GM21717 (cell line): ENCODE data around the gene H3-3A.

Experiments
- ATAC-seq: cut with Tn5 transposase; IDR thresholded peaks from one replicate; pipeline ENCODE4 v1.9.1; 2021; ENCODE audit warnings: mild to moderate bottlenecking, moderate library complexity; ENCODE audit not compliant: unreplicated experiment

The H3-3A gene

GRCh38 chr1:226062558-226063223, at the start of gene H3-3A:
TSS of gene H3-3A (plus strand) at chr1:226062716. CDS start at chr1:226064352, 1,636 bp downstream.
- ATAC-seq, result peak; percentile 76

GRCh38 chr1:226017070-226017469, 45.4 kb upstream of the H3-3A start:
- no peak for ATAC-seq

GRCh38 chr1:226019572-226019971, 42.9 kb upstream of the H3-3A start:
- no peak for ATAC-seq

- ATAC-seq, result no peak
Observed at GRCh38 chr1:226021401-226021800, 41.1 kb upstream of the H3-3A start.

- no peak for ATAC-seq
Observed at GRCh38 chr1:226021801-226022200, 40.7 kb upstream of the H3-3A start.

GRCh38 chr1:226023735-226024134, 38.8 kb upstream of the H3-3A start:
- ATAC-seq, result no peak

- no peak for ATAC-seq
Observed at GRCh38 chr1:226026833-226027232, 35.7 kb upstream of the H3-3A start.

- ATAC-seq, result no peak
Observed at GRCh38 chr1:226027538-226028217, 34.8 kb upstream of the H3-3A start.

GRCh38 chr1:226029093-226029496, 33.4 kb upstream of the H3-3A start:
- peak; percentile 80 for ATAC-seq

GRCh38 chr1:226029568-226030225, 32.8 kb upstream of the H3-3A start:
- ATAC-seq, result no peak

GRCh38 chr1:226033582-226033981, 28.9 kb upstream of the H3-3A start:
- no peak for ATAC-seq

GRCh38 chr1:226033991-226034390, 28.5 kb upstream of the H3-3A start:
- no peak for ATAC-seq

- no peak for ATAC-seq
Observed at GRCh38 chr1:226034482-226034881, 28.0 kb upstream of the H3-3A start.

- no peak for ATAC-seq
Observed at GRCh38 chr1:226035915-226036314, 26.6 kb upstream of the H3-3A start.

- no peak for ATAC-seq
Observed at GRCh38 chr1:226038661-226039060, 23.9 kb upstream of the H3-3A start.

GRCh38 chr1:226041419-226041818, 21.1 kb upstream of the H3-3A start:
- no peak for ATAC-seq

GRCh38 chr1:226044514-226045101, 17.9 kb upstream of the H3-3A start:
- no peak for ATAC-seq

GRCh38 chr1:226046240-226046639, 16.3 kb upstream of the H3-3A start:
- no peak for ATAC-seq

GRCh38 chr1:226047495-226047894, 15.0 kb upstream of the H3-3A start:
- ATAC-seq, result no peak

- ATAC-seq, result no peak
Observed at GRCh38 chr1:226048886-226049285, 13.6 kb upstream of the H3-3A start.

- ATAC-seq, result no peak
Observed at GRCh38 chr1:226050133-226050532, 12.4 kb upstream of the H3-3A start.

- no peak for ATAC-seq
Observed at GRCh38 chr1:226051365-226051764, 11.2 kb upstream of the H3-3A start.
